ENCODE measurements around the gene AGBL5. TPM values are rescaled to one million over a fixed set of nuclear protein-coding genes. Genes with fewer than 3 reads are reported as not detected.

Gene AGBL5
- total and polyA plus RNA-seq, 2 of the 13 experiments (the other 11 are each of a cell fraction or from before 2014, with no cell fraction given) = 55.9 to 73.3 TPM

DNA sequence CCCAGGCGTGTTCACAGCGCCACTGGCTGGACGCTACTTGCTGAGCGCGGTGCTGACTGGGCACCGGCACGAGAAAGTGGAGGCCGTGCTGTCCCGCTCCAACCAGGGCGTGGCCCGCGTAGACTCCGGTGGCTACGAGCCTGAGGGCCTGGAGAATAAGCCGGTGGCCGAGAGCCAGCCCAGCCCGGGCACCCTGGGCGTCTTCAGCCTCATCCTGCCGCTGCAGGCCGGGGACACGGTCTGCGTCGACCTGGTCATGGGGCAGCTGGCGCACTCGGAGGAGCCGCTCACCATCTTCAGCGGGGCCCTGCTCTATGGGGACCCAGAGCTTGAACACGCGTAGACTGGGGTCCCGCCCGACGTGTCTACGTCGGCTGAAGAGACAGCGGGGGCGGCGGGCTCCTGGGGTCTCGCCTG lies 34.2 kb downstream of the AGBL5 start (continued):
- TF ChIP-seq KLF15 (CRISPR knock-in tag; IDR thresholded peaks at IDR 0.05; ENCODE audit: borderline replicate concordance) = no peak
- no peak for TF ChIP-seq LCORL (IDR thresholded peaks at IDR 0.05)
- TF ChIP-seq LCORL (CRISPR knock-in tag; IDR thresholded peaks at IDR 0.05) = no peak; the same call in 1 of the 2 replicates
- no peak for TF ChIP-seq AKAP8 (CRISPR knock-in tag; IDR thresholded peaks at IDR 0.05)
- TF ChIP-seq, protein P1, sequence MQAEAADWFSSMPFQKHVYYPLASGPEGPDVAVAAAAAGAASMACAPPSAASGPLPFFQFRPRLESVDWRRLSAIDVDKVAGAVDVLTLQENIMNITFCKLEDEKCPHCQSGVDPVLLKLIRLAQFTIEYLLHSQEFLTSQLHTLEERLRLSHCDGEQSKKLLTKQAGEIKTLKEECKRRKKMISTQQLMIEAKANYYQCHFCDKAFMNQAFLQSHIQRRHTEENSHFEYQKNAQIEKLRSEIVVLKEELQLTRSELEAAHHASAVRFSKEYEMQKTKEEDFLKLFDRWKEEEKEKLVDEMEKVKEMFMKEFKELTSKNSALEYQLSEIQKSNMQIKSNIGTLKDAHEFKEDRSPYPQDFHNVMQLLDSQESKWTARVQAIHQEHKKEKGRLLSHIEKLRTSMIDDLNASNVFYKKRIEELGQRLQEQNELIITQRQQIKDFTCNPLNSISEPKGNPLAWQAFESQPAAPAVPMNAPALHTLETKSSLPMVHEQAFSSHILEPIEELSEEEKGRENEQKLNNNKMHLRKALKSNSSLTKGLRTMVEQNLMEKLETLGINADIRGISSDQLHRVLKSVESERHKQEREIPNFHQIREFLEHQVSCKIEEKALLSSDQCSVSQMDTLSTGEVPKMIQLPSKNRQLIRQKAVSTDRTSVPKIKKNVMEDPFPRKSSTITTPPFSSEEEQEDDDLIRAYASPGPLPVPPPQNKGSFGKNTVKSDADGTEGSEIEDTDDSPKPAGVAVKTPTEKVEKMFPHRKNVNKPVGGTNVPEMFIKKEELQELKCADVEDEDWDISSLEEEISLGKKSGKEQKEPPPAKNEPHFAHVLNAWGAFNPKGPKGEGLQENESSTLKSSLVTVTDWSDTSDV (CRISPR knock-in tag; IDR thresholded peaks at IDR 0.05) = no peak
- no peak for TF ChIP-seq SMAD1 (CRISPR knock-in tag; IDR thresholded peaks at IDR 0.05; ENCODE audit: borderline replicate concordance, low read depth)
- no peak for TF ChIP-seq ATF7-NPFF (CRISPR knock-in tag; IDR thresholded peaks at IDR 0.05; ENCODE audit: low read depth)
- TF ChIP-seq, protein P2, sequence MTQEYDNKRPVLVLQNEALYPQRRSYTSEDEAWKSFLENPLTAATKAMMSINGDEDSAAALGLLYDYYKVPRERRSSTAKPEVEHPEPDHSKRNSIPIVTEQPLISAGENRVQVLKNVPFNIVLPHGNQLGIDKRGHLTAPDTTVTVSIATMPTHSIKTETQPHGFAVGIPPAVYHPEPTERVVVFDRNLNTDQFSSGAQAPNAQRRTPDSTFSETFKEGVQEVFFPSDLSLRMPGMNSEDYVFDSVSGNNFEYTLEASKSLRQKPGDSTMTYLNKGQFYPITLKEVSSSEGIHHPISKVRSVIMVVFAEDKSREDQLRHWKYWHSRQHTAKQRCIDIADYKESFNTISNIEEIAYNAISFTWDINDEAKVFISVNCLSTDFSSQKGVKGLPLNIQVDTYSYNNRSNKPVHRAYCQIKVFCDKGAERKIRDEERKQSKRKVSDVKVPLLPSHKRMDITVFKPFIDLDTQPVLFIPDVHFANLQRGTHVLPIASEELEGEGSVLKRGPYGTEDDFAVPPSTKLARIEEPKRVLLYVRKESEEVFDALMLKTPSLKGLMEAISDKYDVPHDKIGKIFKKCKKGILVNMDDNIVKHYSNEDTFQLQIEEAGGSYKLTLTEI (CRISPR knock-in tag; conservative IDR thresholded peaks at IDR 0.05) = no peak
- no peak for TF ChIP-seq ZNF326 (CRISPR knock-in tag; IDR thresholded peaks at IDR 0.05; ENCODE audit: borderline replicate concordance)
- TF ChIP-seq ZNF160 (CRISPR knock-in tag; IDR thresholded peaks at IDR 0.05) = no peak
- no peak for TF ChIP-seq ZNF3 (CRISPR knock-in tag; IDR thresholded peaks at IDR 0.05)
- TF ChIP-seq HOMEZ (CRISPR knock-in tag; IDR thresholded peaks at IDR 0.05; ENCODE audit: low read depth) = no peak
- no peak; the same call in 1 of the 2 replicates for TF ChIP-seq ZSCAN9 (CRISPR knock-in tag; IDR thresholded peaks at IDR 0.05; ENCODE audit: borderline replicate concordance)
- TF ChIP-seq, protein P3, sequence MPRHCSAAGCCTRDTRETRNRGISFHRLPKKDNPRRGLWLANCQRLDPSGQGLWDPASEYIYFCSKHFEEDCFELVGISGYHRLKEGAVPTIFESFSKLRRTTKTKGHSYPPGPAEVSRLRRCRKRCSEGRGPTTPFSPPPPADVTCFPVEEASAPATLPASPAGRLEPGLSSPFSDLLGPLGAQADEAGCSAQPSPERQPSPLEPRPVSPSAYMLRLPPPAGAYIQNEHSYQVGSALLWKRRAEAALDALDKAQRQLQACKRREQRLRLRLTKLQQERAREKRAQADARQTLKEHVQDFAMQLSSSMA (CRISPR knock-in tag; IDR thresholded peaks at IDR 0.05) = no peak
- TF ChIP-seq DMAP1 (CRISPR knock-in tag; IDR thresholded peaks at IDR 0.05) = no peak
- no peak; the same call in 1 of the 2 replicates for TF ChIP-seq ZNF619 (CRISPR knock-in tag; IDR thresholded peaks at IDR 0.05)
- no peak for TF ChIP-seq CHD2 (IDR thresholded peaks at IDR 0.05; ENCODE audit: low read depth, low read length)
- TF ChIP-seq TBL1XR1 (IDR thresholded peaks at IDR 0.05; ENCODE audit: borderline replicate concordance, low read length, partially characterized antibody) = no peak
- no peak for TF ChIP-seq ISX (CRISPR knock-in tag; conservative IDR thresholded peaks at IDR 0.05)
- no peak for TF ChIP-seq KDM5A (IDR thresholded peaks at IDR 0.05; ENCODE audit: borderline replicate concordance, low read length)
- TF ChIP-seq, protein P4, sequence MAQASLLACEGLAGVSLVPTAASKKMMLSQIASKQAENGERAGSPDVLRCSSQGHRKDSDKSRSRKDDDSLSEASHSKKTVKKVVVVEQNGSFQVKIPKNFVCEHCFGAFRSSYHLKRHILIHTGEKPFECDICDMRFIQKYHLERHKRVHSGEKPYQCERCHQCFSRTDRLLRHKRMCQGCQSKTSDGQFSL (CRISPR knock-in tag; IDR thresholded peaks at IDR 0.05) = no peak
- TF ChIP-seq ZGPAT (CRISPR knock-in tag; IDR thresholded peaks at IDR 0.05) = no peak

Measured in HepG2 (cell line).